ENCODE results near the gene NCAM1.

DNA sequence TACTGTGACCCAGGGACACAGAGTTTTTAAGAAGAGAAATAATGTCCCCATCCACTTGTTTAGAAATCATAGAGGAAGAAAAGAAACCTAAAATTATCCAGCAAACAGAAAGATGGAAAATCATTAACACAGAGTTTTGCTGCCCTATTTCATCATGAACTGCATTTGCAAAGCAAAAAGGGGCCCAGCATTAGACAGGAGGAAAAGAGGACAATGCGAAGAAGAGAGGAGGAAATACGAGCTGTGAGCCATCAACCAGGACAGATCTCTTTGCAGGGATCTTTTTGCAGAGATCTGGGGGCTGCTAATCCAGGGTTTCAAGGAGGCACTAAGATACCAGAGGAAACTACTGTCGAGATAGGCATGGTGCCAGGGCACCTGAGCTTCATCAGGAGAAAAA lies 14.4 kb upstream of the NCAM1 start:
- TF ChIP-seq CTCF (IDR thresholded peaks at IDR 0.05 in 2 of 3, conservative IDR thresholded peaks at IDR 0.05 in 1 of 3; ENCODE audit: borderline replicate concordance in 1 of 3, insufficient read depth in 1 of 3, low read depth in 2 of 3, low read length in 2 of 3), result no peak
- no peak for TF ChIP-seq ATF3 (IDR thresholded peaks at IDR 0.05)
- no peak for TF ChIP-seq POLR2AphosphoS5 (IDR thresholded peaks at IDR 0.05; ENCODE audit: low read depth, low read length)
- TF ChIP-seq, protein P1, sequence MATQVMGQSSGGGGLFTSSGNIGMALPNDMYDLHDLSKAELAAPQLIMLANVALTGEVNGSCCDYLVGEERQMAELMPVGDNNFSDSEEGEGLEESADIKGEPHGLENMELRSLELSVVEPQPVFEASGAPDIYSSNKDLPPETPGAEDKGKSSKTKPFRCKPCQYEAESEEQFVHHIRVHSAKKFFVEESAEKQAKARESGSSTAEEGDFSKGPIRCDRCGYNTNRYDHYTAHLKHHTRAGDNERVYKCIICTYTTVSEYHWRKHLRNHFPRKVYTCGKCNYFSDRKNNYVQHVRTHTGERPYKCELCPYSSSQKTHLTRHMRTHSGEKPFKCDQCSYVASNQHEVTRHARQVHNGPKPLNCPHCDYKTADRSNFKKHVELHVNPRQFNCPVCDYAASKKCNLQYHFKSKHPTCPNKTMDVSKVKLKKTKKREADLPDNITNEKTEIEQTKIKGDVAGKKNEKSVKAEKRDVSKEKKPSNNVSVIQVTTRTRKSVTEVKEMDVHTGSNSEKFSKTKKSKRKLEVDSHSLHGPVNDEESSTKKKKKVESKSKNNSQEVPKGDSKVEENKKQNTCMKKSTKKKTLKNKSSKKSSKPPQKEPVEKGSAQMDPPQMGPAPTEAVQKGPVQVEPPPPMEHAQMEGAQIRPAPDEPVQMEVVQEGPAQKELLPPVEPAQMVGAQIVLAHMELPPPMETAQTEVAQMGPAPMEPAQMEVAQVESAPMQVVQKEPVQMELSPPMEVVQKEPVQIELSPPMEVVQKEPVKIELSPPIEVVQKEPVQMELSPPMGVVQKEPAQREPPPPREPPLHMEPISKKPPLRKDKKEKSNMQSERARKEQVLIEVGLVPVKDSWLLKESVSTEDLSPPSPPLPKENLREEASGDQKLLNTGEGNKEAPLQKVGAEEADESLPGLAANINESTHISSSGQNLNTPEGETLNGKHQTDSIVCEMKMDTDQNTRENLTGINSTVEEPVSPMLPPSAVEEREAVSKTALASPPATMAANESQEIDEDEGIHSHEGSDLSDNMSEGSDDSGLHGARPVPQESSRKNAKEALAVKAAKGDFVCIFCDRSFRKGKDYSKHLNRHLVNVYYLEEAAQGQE (IDR thresholded peaks at IDR 0.05; ENCODE audit: low read depth), result no peak
- TF ChIP-seq POLR2A (IDR thresholded peaks at IDR 0.05; ENCODE audit: borderline replicate concordance, extremely low read depth, insufficient read depth, insufficient read length), result no peak
- TF ChIP-seq MAX (IDR thresholded peaks at IDR 0.05), result no peak
- no peak for TF ChIP-seq SP1 (IDR thresholded peaks at IDR 0.05; ENCODE audit: low read depth)
- no peak for TF ChIP-seq EZH2phosphoT487 (IDR thresholded peaks at IDR 0.05; ENCODE audit: borderline replicate concordance)
- no peak for TF ChIP-seq ZFX (IDR thresholded peaks at IDR 0.05)
- TF ChIP-seq RAD21 (IDR thresholded peaks at IDR 0.05; ENCODE audit: low read depth), result no peak
- no peak for TF ChIP-seq ZNF274 (IDR thresholded peaks at IDR 0.05; ENCODE audit: low read depth, low read length)
